HEK293 (cell line): Measurements from ENCODE around the gene SF3B6.

Experiments used
- CTCF ChIA-PET: fragments of 350-600 bp; formaldehyde crosslinking; extraction: SDS; loops from one replicate; lab custom pipeline; 2021; ENCODE audit warnings: antibody characterized with exemption; lab: Yijun Ruan, JAX
- POLR2A ChIA-PET: fragments of 300-600 bp; formaldehyde crosslinking; extraction: SDS; loops from one replicate; lab custom pipeline; 2020; ENCODE audit warnings: antibody characterized with exemption, inconsistent platforms; lab: Yijun Ruan, JAX
- H3K27ac ChIP-seq: fragments of 200-500 bp; sonication (Bioruptor generic); 2 replicates; pipeline ENCODE4 v1.5.1; 2014; ENCODE audit warnings: low read depth, low read length, control low read depth, inconsistent platforms; ENCODE audit errors: extremely low read depth
- H3K36me3 ChIP-seq, 2 experiments: fragments of 200-500 bp in 1 of 2; sonication (Bioruptor generic) in 1 of 2; 1 replicate in 1 of 2; 2 replicates in 1 of 2; pipeline ENCODE4 v1.5.1; 2014 to 2017; ENCODE audit warnings: inconsistent platforms in 2 of 2, low read length in 2 of 2; ENCODE audit not compliant: control insufficient read depth in 2 of 2, insufficient read depth in 1 of 2
- H3K4me1 ChIP-seq: fragments of 200-500 bp; sonication (Bioruptor generic); 2 replicates; pipeline ENCODE4 v1.5.1; 2014; ENCODE audit warnings: mild to moderate bottlenecking, low read length, inconsistent platforms; ENCODE audit not compliant: control insufficient read depth, insufficient read depth
- H3K4me3 ChIP-seq: 2 replicates; pipeline ENCODE4 v1.5.1; 2011; ENCODE audit warnings: low read depth, mild to moderate bottlenecking, control low read depth, low read length, moderate library complexity
- H3K9me3 ChIP-seq: fragments of 200-500 bp; sonication (Bioruptor generic); 2 replicates; pipeline ENCODE4 v1.5.1; 2014; ENCODE audit warnings: low read depth, low read length, inconsistent platforms; ENCODE audit not compliant: control insufficient read depth, insufficient read depth
- HOXD13 ChIP-seq: sonication (generic); formaldehyde crosslinking; IDR thresholded peaks from 2 replicates; pipeline ENCODE4 v1.8.0; 2022; ENCODE audit warnings: missing genetic modification reagents, borderline replicate concordance
- KLF8 ChIP-seq: fragments of 450-650 bp; formaldehyde crosslinking; IDR thresholded peaks from 2 replicates; pipeline ENCODE4 v1.5.1; 2016; ENCODE audit warnings: missing biosample characterization, missing genetic modification characterization
- PRDM2 ChIP-seq: fragments of 450-650 bp; formaldehyde crosslinking; IDR thresholded peaks from 2 replicates; pipeline ENCODE4 v1.5.1; 2016; ENCODE audit warnings: missing biosample characterization, missing genetic modification characterization, borderline replicate concordance
- SP2 ChIP-seq: fragments of 450-650 bp; formaldehyde crosslinking; IDR thresholded peaks from 2 replicates; pipeline ENCODE4 v1.5.1; 2016; ENCODE audit warnings: missing biosample characterization, missing genetic modification characterization
- WT1 ChIP-seq: fragments of 450-650 bp; formaldehyde crosslinking; IDR thresholded peaks from 2 replicates; pipeline ENCODE4 v1.5.1; 2016; ENCODE audit warnings: missing biosample characterization, missing genetic modification characterization
- ZBTB1 ChIP-seq: fragments of 450-650 bp; formaldehyde crosslinking; IDR thresholded peaks from 2 replicates; pipeline ENCODE4 v1.5.1; 2016; ENCODE audit warnings: missing biosample characterization, missing genetic modification characterization
- ZNF112 ChIP-seq: fragments of 450-650 bp; formaldehyde crosslinking; IDR thresholded peaks from 2 replicates; pipeline ENCODE4 v1.5.0; 2017; ENCODE audit warnings: missing biosample characterization, missing genetic modification characterization
- ZNF132 ChIP-seq: fragments of 450-650 bp; formaldehyde crosslinking; IDR thresholded peaks from 2 replicates; pipeline ENCODE4 v1.5.1; 2017; ENCODE audit warnings: missing biosample characterization, missing genetic modification characterization, borderline replicate concordance
- ZNF133 ChIP-seq: fragments of 450-650 bp; formaldehyde crosslinking; IDR thresholded peaks from 2 replicates; pipeline ENCODE4 v1.5.1; 2016; ENCODE audit warnings: missing biosample characterization, missing genetic modification characterization
- ZNF146 ChIP-seq: fragments of 450-650 bp; formaldehyde crosslinking; IDR thresholded peaks from 2 replicates; pipeline ENCODE4 v1.5.1; 2016; ENCODE audit warnings: missing biosample characterization, missing genetic modification characterization
- ZNF202 ChIP-seq: fragments of 450-650 bp; formaldehyde crosslinking; IDR thresholded peaks from 2 replicates; pipeline ENCODE4 v1.5.1; 2016; ENCODE audit warnings: missing biosample characterization, missing genetic modification characterization, borderline replicate concordance
- ZNF248 ChIP-seq: fragments of 450-650 bp; formaldehyde crosslinking; IDR thresholded peaks from 2 replicates; pipeline ENCODE4 v1.5.1; 2017; ENCODE audit warnings: missing biosample characterization, missing genetic modification characterization
- ZNF274 ChIP-seq, 2 experiments: fragments of 200-500 bp in 1 of 2; fragments of 450-650 bp in 1 of 2; sonication (Bioruptor generic) in 1 of 2; formaldehyde crosslinking in 1 of 2; IDR thresholded peaks; 2 replicates each; pipeline versions ENCODE4 v1.5.1 to v1.6.1; 2014 to 2016; ENCODE audit warnings: borderline replicate concordance in 1 of 2, inconsistent platforms in 1 of 2, low read length in 1 of 2, missing biosample characterization in 1 of 2, missing genetic modification characterization in 1 of 2
- ZNF433 ChIP-seq: fragments of 450-650 bp; formaldehyde crosslinking; IDR thresholded peaks from 2 replicates; pipeline ENCODE4 v1.5.1; 2016; ENCODE audit warnings: missing biosample characterization, missing genetic modification characterization, low read depth
- ZNF629 ChIP-seq: fragments of 450-650 bp; formaldehyde crosslinking; IDR thresholded peaks from 2 replicates; pipeline ENCODE4 v1.5.1; 2017; ENCODE audit warnings: missing biosample characterization, missing genetic modification characterization
- ZSCAN4 ChIP-seq: fragments of 450-650 bp; formaldehyde crosslinking; IDR thresholded peaks from 2 replicates; pipeline ENCODE4 v1.5.1; 2017; ENCODE audit warnings: missing biosample characterization, missing genetic modification characterization
- ZXDB ChIP-seq: fragments of 450-650 bp; formaldehyde crosslinking; IDR thresholded peaks from 2 replicates; pipeline ENCODE4 v1.5.1; 2016; ENCODE audit warnings: missing biosample characterization, missing genetic modification characterization
- TF ChIP-seq, protein P1 (sequence below): fragments of 450-650 bp; formaldehyde crosslinking; IDR thresholded peaks from 2 replicates; pipeline ENCODE4 v1.5.1; 2016; ENCODE audit warnings: missing biosample characterization, missing genetic modification characterization

SF3B6 gene

DNA sequence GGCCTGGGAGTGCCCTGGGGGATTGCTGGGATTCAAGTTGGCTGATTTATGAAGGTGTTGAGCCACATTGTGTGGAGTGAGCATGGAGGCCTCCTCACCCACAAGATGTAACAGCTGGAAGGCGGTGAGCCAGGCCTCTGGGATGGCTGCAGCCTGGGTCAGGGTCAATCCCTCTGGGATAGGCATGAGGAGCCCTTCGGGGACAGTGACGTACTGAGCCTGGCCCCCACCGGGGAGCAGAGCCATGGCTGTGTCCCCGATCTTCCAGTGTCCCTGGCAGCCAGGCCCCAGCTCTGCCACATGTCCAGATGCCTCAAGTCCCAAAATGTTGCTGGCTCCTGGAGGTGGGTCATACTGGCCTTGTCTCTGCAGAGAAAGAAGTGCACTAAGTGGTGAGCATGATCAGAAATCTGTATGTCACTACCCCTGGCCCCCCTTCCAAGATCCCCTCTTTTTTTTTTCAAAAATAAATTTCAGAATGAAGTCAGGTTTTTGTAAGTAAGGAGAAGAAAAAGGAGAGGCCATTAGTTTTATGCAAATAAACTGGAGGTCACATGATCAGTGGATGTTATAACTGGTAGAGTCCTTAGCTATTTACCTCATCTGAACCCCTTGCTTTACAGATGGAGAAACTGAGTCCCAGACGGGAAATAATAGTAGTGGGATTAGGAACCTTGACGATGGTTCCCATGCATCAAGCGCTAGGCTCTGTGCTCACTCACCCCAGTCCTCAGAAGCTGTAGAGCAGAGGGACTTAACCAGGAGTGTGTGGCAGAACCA lies 6.9 kb upstream of the SF3B6 start:
- CTCF ChIA-PET = interaction anchor here (0.5 to 3.1 kb wide), 17 partner anchors 10 to 259 kb away, joined by 3 to 23 read pairs (median 4); partner anchors contain the start of genes ATAD2B and WDCP
- Histone ChIP-seq H3K27ac (peak overlapping the region; percentile 79; the same call in 1 of the 2 replicates), H3K36me3 (peaks cover 3 to 46% of the 10 kb centered on the region in 2 experiments; a peak in 2 of 3 replicates), H3K4me3 (no peak overlapping the region; the same call in 1 of the 2 replicates), H3K4me1 (no peaks in the 10 kb centered on the region), H3K9me3 (no peaks in the 10 kb centered on the region)
- no peak for TF ChIP-seq ZNF202 (tag by site-specific recombination)
- POLR2A ChIA-PET = interaction anchor here (1.0 to 2.4 kb wide), 4 partner anchors 36 to 258 kb away, joined by 3 to 13 read pairs (median 6); partner anchors contain the start of genes ATAD2B and WDCP

DNA sequence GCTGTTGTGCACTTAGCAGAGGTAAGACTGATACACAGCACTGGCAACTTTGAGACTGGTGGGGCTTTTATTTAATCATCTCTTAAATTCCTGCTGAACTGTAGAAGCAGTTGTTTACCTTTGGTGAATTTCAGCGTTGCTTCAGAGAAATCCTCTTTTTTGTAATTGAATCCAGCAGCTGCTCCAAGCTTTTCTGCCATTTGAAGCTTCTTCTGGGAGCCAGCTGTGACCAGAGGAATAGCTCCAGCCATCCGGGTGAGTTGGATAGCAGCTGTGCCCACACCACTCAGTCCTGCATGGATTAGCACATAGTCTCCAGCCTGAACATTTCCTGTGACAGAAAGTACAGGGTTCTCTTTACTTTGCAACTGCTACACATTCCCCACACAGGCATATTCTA lies 4.6 kb upstream of the SF3B6 start:
- peaks cover 3 to 43% of the 10 kb centered on the region in 2 experiments; a peak in 2 of 3 replicates for H3K36me3 ChIP-seq
- ChIA-PET CTCF (no interaction called here), POLR2A (no interaction called here)
- H3K4me3 ChIP-seq = no peak overlapping the region
- no peak overlapping the region for H3K27ac ChIP-seq
- H3K9me3 ChIP-seq = no peaks in the 10 kb centered on the region
- H3K4me1 ChIP-seq = 0 out of 2 replicates have a peak, but pooled peaks cover 3% of the 10 kb centered on the region
- no peak for TF ChIP-seq ZNF146
- no peak for TF ChIP-seq ZNF112 (tag by site-specific recombination)
- TF ChIP-seq SP2 (tag by site-specific recombination) = no peak
- TF ChIP-seq ZNF132 (tag by site-specific recombination) = no peak
- no peak for TF ChIP-seq ZBTB1
- TF ChIP-seq HOXD13 (CRISPR knock-in tag) = no peak
- TF ChIP-seq ZNF629 = no peak
- TF ChIP-seq, protein P1, sequence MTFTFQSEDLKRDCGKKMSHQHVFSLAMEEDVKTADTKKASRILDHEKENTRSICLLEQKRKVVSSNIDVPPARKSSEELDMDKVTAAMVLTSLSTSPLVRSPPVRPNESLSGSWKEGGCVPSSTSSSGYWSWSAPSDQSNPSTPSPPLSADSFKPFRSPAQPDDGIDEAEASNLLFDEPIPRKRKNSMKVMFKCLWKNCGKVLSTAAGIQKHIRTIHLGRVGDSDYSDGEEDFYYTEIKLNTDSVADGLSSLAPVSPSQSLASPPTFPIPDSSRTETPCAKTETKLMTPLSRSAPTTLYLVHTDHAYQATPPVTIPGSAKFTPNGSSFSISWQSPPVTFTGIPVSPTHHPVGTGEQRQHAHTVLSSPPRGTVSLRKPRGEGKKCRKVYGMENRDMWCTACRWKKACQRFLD (tag by site-specific recombination) = no peak

- no peak for TF ChIP-seq ZNF274 (IDR thresholded peaks at IDR 0.05; ENCODE audit: low read length)
- no peak for TF ChIP-seq ZNF274 (tag by site-specific recombination; IDR thresholded peaks at IDR 0.05; ENCODE audit: borderline replicate concordance)
- TF ChIP-seq PRDM2 = no peak
- no peak for TF ChIP-seq ZNF433 (tag by site-specific recombination)
- TF ChIP-seq ZNF146 = no peak
- no peak for TF ChIP-seq KLF8 (tag by site-specific recombination)
- no peak for TF ChIP-seq WT1 (tag by site-specific recombination)
- TF ChIP-seq ZNF248 (tag by site-specific recombination) = no peak
- no peak for TF ChIP-seq ZXDB
- TF ChIP-seq ZSCAN4 = no peak
- no peak for TF ChIP-seq ZNF133 (tag by site-specific recombination)
- peak overlapping the region; percentile 47; the same call in 1 of the 2 replicates for H3K27ac ChIP-seq
- H3K4me1 ChIP-seq = peaks cover 7% of the 10 kb centered on the region; the same call in 1 of the 2 replicates
- no peaks in the 10 kb centered on the region for H3K9me3 ChIP-seq
- POLR2A ChIA-PET = interaction anchor here (1.2 to 2.3 kb wide), 2 partner anchors 31 to 284 kb away, joined by 4 to 41 read pairs; partner anchors contain the start of gene WDCP
- peaks cover 15 to 53% of the 10 kb centered on the region in 2 experiments for H3K36me3 ChIP-seq
- CTCF ChIA-PET = interaction anchor here (0.6 to 1.6 kb wide), 2 partner anchors 152 to 153 kb away, joined by 4 to 5 read pairs; partner anchors contain the start of gene ATAD2B
- no peak overlapping the region for H3K4me3 ChIP-seq
Observed at GRCh38 chr2:24077879-24078278, 1.8 kb upstream of the SF3B6 start.
